ENCODE data around the gene PIGU. TPM values are rescaled to one million over a fixed set of nuclear protein-coding genes. Genes with fewer than 3 reads are reported as not detected.

Gene PIGU
- total and polyA plus RNA-seq, 2 of the 13 experiments (the other 11 are each of a cell fraction or from before 2014, with no cell fraction given), result 45.5 to 231 TPM

- TF ChIP-seq ELK4 (CRISPR knock-in tag; IDR thresholded peaks at IDR 0.05; ENCODE audit: borderline replicate concordance), result no peak
- 0 out of 2 replicates have a peak, but pooled peaks have one; percentile 8 for TF ChIP-seq FOXA3 (CRISPR knock-in tag; IDR thresholded peaks at IDR 0.05)
- no peak for TF ChIP-seq SP2 (CRISPR knock-in tag; IDR thresholded peaks at IDR 0.05)
- no peak; the same call in 1 of the 2 replicates for TF ChIP-seq POLR2AphosphoS5 (IDR thresholded peaks at IDR 0.05; ENCODE audit: low read depth, low read length)
- TF ChIP-seq SSRP1 (CRISPR knock-in tag; IDR thresholded peaks at IDR 0.05), result peak; percentile 42; the same call in 1 of the 2 replicates
- no peak for TF ChIP-seq IKZF4 (CRISPR knock-in tag; IDR thresholded peaks at IDR 0.05; ENCODE audit: borderline replicate concordance, low read depth, not compliant biosample characterization)
- no peak for TF ChIP-seq GPN1 (CRISPR knock-in tag; IDR thresholded peaks at IDR 0.05; ENCODE audit: borderline replicate concordance)
- TF ChIP-seq ZFYVE20 (CRISPR knock-in tag; IDR thresholded peaks at IDR 0.05; ENCODE audit: borderline replicate concordance, low read depth), result no peak
- TF ChIP-seq KLF9 (CRISPR knock-in tag; IDR thresholded peaks at IDR 0.05; ENCODE audit: low read depth), result no peak
- TF ChIP-seq RELA (CRISPR knock-in tag; IDR thresholded peaks at IDR 0.05), result no peak
- no peak for TF ChIP-seq AGO2 (optimal IDR thresholded peaks at IDR 0.05; ENCODE audit: low read depth, low read length)
- no peak for TF ChIP-seq ZNF234 (CRISPR knock-in tag; conservative IDR thresholded peaks at IDR 0.05)
- no peak for TF ChIP-seq ZFP91 (CRISPR knock-in tag; IDR thresholded peaks at IDR 0.05; ENCODE audit: borderline replicate concordance)
- 0 out of 2 replicates have a peak, but pooled peaks have one; percentile 65 for TF ChIP-seq STAT5B (CRISPR knock-in tag; IDR thresholded peaks at IDR 0.05)
- TF ChIP-seq ZNF777 (CRISPR knock-in tag; IDR thresholded peaks at IDR 0.05), result 0 out of 2 replicates have a peak, but pooled peaks have one; percentile 16
- no peak for TF ChIP-seq SRF (IDR thresholded peaks at IDR 0.05; ENCODE audit: low read depth, low read length)
- TF ChIP-seq HNF1A (IDR thresholded peaks at IDR 0.05; ENCODE audit: low read depth), result no peak
- TF ChIP-seq HNF1A (CRISPR knock-in tag; IDR thresholded peaks at IDR 0.05; ENCODE audit: borderline replicate concordance), result peak; percentile 35; the same call in 1 of the 2 replicates
- no peak for TF ChIP-seq ATF4 (CRISPR knock-in tag; IDR thresholded peaks at IDR 0.05)
- no peak for TF ChIP-seq ZSCAN30 (CRISPR knock-in tag; IDR thresholded peaks at IDR 0.05)
- no peak for TF ChIP-seq ZNF563 (CRISPR knock-in tag; IDR thresholded peaks at IDR 0.05)
- no peak; the same call in 1 of the 2 replicates for TF ChIP-seq ZNF12 (CRISPR knock-in tag; IDR thresholded peaks at IDR 0.05)
- TF ChIP-seq KDM5A (IDR thresholded peaks at IDR 0.05; ENCODE audit: borderline replicate concordance, low read length), result no peak
These were observed 164.5 kb downstream of the PIGU start (continued) for GRCh38 chr20:34512266-34512954.
